CD14-positive monocyte (primary cell): Measurements from ENCODE around the gene COX7A2. TPM values are rescaled to one million over a fixed set of nuclear protein-coding genes. Genes with fewer than 3 reads are reported as not detected.

Experiments
- DNase-seq, 3 donors: peaks; one replicate each; pipeline ENCODE4 v3.0.0-alpha.2; 2011 to 2022
- H2AFZ ChIP-seq: 2 replicates; pipeline ENCODE4 v1.6.0; 2012; ENCODE audit warnings: mild to moderate bottlenecking, low read depth, low read length, inconsistent platforms; ENCODE audit not compliant: insufficient read depth, poor library complexity, severe bottlenecking
- H3K27ac ChIP-seq, 2 donors: 1 replicate in 1 of 2; 2 replicates in 1 of 2; pipeline ENCODE4 v1.5.1; 2012 to 2013; ENCODE audit warnings: low read length in 2 of 2, control low read depth in 1 of 2, inconsistent platforms in 1 of 2, low read depth in 1 of 2, mild to moderate bottlenecking in 1 of 2
- H3K27me3 ChIP-seq, 2 donors: one replicate each; pipeline versions ENCODE4 v1.6.0 to v1.6.1; 2011 to 2013; ENCODE audit warnings: low read length in 2 of 2; ENCODE audit not compliant: control insufficient read depth in 2 of 2, insufficient read depth in 2 of 2
- H3K36me3 ChIP-seq, 2 donors: replicated peaks in 1 of 2; 1 replicate in 1 of 2; 2 replicates in 1 of 2; pipeline versions ENCODE4 v1.5.1 to v1.6.1; 2012 to 2013; ENCODE audit warnings: low read length in 2 of 2, control low read depth in 1 of 2, inconsistent platforms in 1 of 2, mild to moderate bottlenecking in 1 of 2; ENCODE audit not compliant: insufficient read depth in 2 of 2, control insufficient read depth in 1 of 2
- H3K4me1 ChIP-seq, 2 donors: 1 replicate in 1 of 2; 2 replicates in 1 of 2; pipeline versions ENCODE4 v1.5.1 to v1.6.1; 2012 to 2013; ENCODE audit warnings: low read length in 2 of 2, control low read depth in 1 of 2, inconsistent platforms in 1 of 2, mild to moderate bottlenecking in 1 of 2, moderate library complexity in 1 of 2; ENCODE audit not compliant: insufficient read depth in 2 of 2, control insufficient read depth in 1 of 2
- H3K4me2 ChIP-seq: replicated peaks from 2 replicates; pipeline ENCODE3; 2012; ENCODE audit warnings: low read length, moderate library complexity, mild to moderate bottlenecking; ENCODE audit not compliant: poor library complexity, severe bottlenecking; ENCODE audit errors: extremely low read depth
- H3K4me3 ChIP-seq, 3 experiments: fragments of 200-600 bp in 1 of 3; sonication (generic) in 1 of 3; replicated peaks in 1 of 3; 1 replicate in 2 of 3; 2 replicates in 1 of 3; pipeline ENCODE4 v1.5.1; 2011 to 2013; ENCODE audit warnings: low read length in 3 of 3, mild to moderate bottlenecking in 3 of 3, control low read depth in 2 of 3, low read depth in 2 of 3, inconsistent platforms in 1 of 3, moderate library complexity in 1 of 3
- H3K79me2 ChIP-seq: 2 replicates; pipeline ENCODE4 v1.6.0; 2012; ENCODE audit warnings: mild to moderate bottlenecking, control low read depth, inconsistent platforms, low read length, moderate library complexity; ENCODE audit not compliant: insufficient read depth
- H3K9ac ChIP-seq: 2 replicates; pipeline ENCODE4 v1.6.0; 2017; ENCODE audit warnings: low read length, mild to moderate bottlenecking; ENCODE audit not compliant: insufficient read depth, poor library complexity, severe bottlenecking
- H3K9me3 ChIP-seq, 2 donors: replicated peaks in 1 of 2; 1 replicate in 1 of 2; 2 replicates in 1 of 2; pipeline versions ENCODE4 v1.5.1 to v1.6.1; 2012 to 2013; ENCODE audit warnings: low read length in 2 of 2, control low read depth in 1 of 2; ENCODE audit not compliant: control insufficient read depth in 1 of 2, insufficient read depth in 1 of 2
- H4K20me1 ChIP-seq: 2 replicates; pipeline ENCODE4 v1.6.0; 2012; ENCODE audit warnings: mild to moderate bottlenecking, low read length, control low read depth, moderate library complexity; ENCODE audit not compliant: insufficient read depth
- H3K27ac Mint-ChIP-seq, 7 donors: one replicate each; pipeline ENCODE4 v1.8.0; 2020; ENCODE audit warnings: mild to moderate bottlenecking in 7 of 7, mixed read lengths in 7 of 7, moderate library complexity in 6 of 7, inconsistent platforms in 2 of 7
- H3K27me3 Mint-ChIP-seq, 3 donors: one replicate each; pipeline ENCODE4 v1.8.0; 2021 to 2022; ENCODE audit warnings: low read depth in 3 of 3, mild to moderate bottlenecking in 3 of 3, mixed read lengths in 3 of 3, moderate library complexity in 3 of 3, inconsistent platforms in 1 of 3
- H3K36me3 Mint-ChIP-seq, 2 donors: one replicate each; pipeline ENCODE4 v1.8.0; 2020; ENCODE audit warnings: mixed read lengths in 2 of 2, inconsistent platforms in 1 of 2, mild to moderate bottlenecking in 1 of 2
- H3K4me1 Mint-ChIP-seq: one replicate; pipeline ENCODE4 v1.8.0; 2020; ENCODE audit warnings: mild to moderate bottlenecking, mixed read lengths
- H3K4me3 Mint-ChIP-seq, 2 donors: one replicate each; pipeline ENCODE4 v1.8.0; 2020; ENCODE audit warnings: mild to moderate bottlenecking in 2 of 2, mixed read lengths in 2 of 2, moderate library complexity in 1 of 2
- H3K9me3 Mint-ChIP-seq, 7 donors: one replicate each; pipeline ENCODE4 v1.8.0; 2020 to 2022; ENCODE audit warnings: mixed read lengths in 7 of 7, mild to moderate bottlenecking in 6 of 7, moderate library complexity in 6 of 7, inconsistent platforms in 2 of 7
- WGBS: methylation state at CpG from one replicate; pipeline ENCODE4 v1.1.5; 2013; ENCODE audit warnings: missing lambda C conversion rate; ENCODE audit not compliant: insufficient coverage; 5-methylcytosine and 5-hydroxymethylcytosine counted together
- intact Hi-C, 2 donors: fragments of 100-400 bp; cut with micrococcal nuclease; formaldehyde crosslinking; loops; one replicate each; pipeline versions ENCODE4 v1.15.0 to v1.15.1; 2023
- polyA plus RNA-seq, 3 donors: library from polyadenylated mRNA; depleted of rRNA in 1 of 3; unstranded in 2 of 3; stranded (reverse) in 1 of 3; fragments of 300-500 nt in 2 of 3; fragments of >200 nt in 1 of 3; fragmentation: Illumina TruSeq in 2 of 3; gene quantifications; 1 replicate in 2 of 3; 2 replicates in 1 of 3; pipeline ENCODE4 v1.2.3, GENCODE V29; 2012 to 2021
- TF ChIP-seq, protein P1 (sequence below): fragments of 200-600 bp; IDR thresholded peaks from one replicate; pipeline ENCODE4 v1.8.0; 2022; ENCODE audit warnings: antibody characterized with exemption, mild to moderate bottlenecking

COX7A2 gene
- polyA plus RNA-seq, 3 donors: 175 to 846 (median 798) TPM

DNA sequence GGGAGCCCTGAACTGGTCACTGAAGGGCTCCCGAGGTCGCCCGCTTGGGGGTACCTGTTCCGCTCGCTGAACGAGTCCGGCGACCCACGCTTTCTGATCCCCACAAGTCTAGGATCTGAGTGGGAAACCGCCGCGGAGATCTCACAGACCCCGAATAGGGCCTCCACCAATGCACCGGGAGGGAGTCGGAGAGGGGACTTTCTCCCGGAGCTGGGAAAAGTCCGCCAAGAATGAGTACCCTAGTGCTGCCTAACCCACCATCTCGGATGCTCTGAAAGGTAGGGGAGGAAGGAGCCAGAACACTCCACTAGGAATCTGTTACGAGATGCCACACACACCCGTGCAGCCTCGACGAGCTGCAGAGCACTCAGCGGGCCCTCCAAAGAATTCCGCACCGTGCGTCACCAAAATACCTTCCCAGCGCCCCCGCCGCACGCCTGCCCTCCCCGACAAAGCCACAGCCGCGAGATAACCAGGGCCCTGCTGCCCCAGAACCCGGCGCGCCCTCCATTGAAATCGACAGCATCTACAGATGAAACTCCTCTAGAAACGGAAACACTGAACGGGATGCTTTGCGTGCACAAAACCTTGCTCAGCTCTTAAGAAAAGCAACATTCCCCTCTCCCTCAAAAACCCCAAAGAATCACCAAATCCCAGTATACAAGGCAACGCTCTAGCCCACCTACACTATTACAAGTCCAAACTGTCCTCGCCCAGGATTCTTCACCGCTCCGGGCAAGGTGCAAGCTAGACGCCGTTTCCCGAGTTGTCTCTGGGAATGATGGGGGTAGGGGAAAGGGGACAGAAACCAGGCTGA lies 38.4 kb downstream of the COX7A2 start:
- H3K4me1 Mint-ChIP-seq: peaks cover 56% of the 10 kb centered on the region
- Histone ChIP-seq H3K4me2 (peak overlapping the region; percentile 41), H3K27ac (no peak overlapping the region), H3K4me3 (no peak overlapping the region), H3K79me2 (no peaks in the 10 kb centered on the region), H3K9me3 (peaks cover 0 to 44% of the 10 kb centered on the region in 2 donors), H3K4me1 (peaks cover 32 to 44% of the 10 kb centered on the region in 2 donors), H3K36me3 (no peaks in the 10 kb centered on the region), H4K20me1 (no peaks in the 10 kb centered on the region), H3K27me3 (peaks cover 78 to 92% of the 10 kb centered on the region in 2 donors), H3K9ac (no peak overlapping the region), H2AFZ (no peak overlapping the region)
- peaks cover 0 to 27% (median 17%) of the 10 kb centered on the region in 7 donors for H3K9me3 Mint-ChIP-seq
- 2% methylated on average over 38 of the region's 47 CpGs for WGBS
- DNase-seq: no peak
- H3K27ac Mint-ChIP-seq: no peak overlapping the region
- peak overlapping the region in 1 of 2 donors; percentile 87 for H3K4me3 Mint-ChIP-seq
- peaks cover 0 to 18% of the 10 kb centered on the region in 2 donors for H3K36me3 Mint-ChIP-seq
- TF ChIP-seq, protein P1, sequence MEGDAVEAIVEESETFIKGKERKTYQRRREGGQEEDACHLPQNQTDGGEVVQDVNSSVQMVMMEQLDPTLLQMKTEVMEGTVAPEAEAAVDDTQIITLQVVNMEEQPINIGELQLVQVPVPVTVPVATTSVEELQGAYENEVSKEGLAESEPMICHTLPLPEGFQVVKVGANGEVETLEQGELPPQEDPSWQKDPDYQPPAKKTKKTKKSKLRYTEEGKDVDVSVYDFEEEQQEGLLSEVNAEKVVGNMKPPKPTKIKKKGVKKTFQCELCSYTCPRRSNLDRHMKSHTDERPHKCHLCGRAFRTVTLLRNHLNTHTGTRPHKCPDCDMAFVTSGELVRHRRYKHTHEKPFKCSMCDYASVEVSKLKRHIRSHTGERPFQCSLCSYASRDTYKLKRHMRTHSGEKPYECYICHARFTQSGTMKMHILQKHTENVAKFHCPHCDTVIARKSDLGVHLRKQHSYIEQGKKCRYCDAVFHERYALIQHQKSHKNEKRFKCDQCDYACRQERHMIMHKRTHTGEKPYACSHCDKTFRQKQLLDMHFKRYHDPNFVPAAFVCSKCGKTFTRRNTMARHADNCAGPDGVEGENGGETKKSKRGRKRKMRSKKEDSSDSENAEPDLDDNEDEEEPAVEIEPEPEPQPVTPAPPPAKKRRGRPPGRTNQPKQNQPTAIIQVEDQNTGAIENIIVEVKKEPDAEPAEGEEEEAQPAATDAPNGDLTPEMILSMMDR: no peak
- intact Hi-C loops: no loop called here
- H3K27me3 Mint-ChIP-seq: peaks cover 85 to 93% (median 93%) of the 10 kb centered on the region in 3 donors

DNA sequence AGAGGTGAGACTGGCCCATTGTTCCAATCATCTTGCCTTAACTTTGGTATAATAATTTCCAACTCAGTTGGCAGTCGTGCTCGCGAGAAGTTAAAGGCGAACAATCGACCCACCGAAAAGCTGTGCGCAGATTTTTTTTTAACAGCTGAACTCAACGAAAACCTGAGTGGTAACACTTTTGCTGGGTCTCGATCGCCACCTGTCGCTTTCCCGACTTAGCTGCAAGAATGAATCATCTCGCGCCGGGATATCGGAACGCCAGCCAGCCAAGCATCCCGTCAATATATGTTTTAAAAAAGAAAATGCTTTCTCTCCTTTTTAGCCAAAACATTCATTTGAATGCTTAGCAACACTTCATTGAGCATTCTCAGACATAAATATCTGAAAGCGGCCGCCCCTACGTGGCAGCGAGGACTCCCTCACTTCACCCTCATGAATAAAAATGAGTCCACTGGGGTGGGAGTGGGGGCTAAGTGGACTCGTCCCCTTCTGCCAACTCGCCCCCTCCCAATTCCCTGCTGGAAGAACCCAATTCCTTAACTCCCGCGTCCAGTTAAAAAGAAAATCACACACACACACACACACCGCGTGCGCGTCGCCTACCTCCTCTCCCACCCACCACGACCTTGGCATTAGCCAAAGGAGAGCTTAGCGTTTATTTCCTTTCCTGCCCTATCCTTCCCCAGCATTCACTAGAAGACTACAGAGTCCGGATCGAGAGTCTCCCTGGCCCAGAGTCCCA lies 39.2 kb downstream of the COX7A2 start:
- TF ChIP-seq, protein P1: peak; percentile 36
- Histone ChIP-seq H3K36me3 (no peaks in the 10 kb centered on the region), H3K9ac (no peak overlapping the region), H3K79me2 (no peaks in the 10 kb centered on the region), H3K4me2 (no peak overlapping the region), H3K27me3 (peaks cover 79 to 97% of the 10 kb centered on the region in 2 donors), H3K4me3 (no peak overlapping the region), H3K4me1 (peaks cover 32 to 44% of the 10 kb centered on the region in 2 donors), H4K20me1 (no peaks in the 10 kb centered on the region), H3K27ac (no peak overlapping the region), H2AFZ (no peak overlapping the region), H3K9me3 (peaks cover 0 to 44% of the 10 kb centered on the region in 2 donors)
- Mint-ChIP-seq H3K36me3 (peaks cover 0 to 18% of the 10 kb centered on the region in 2 donors), H3K4me3 (peak overlapping the region in 1 of 2 donors; percentile 87), H3K4me1 (peaks cover 56% of the 10 kb centered on the region), H3K27me3 (peaks cover 88 to 93% (median 91%) of the 10 kb centered on the region in 3 donors), H3K9me3 (peaks cover 0 to 27% (median 17%) of the 10 kb centered on the region in 7 donors), H3K27ac (no peak overlapping the region)
- DNase-seq: no peak
- intact Hi-C loops: no loop called here
- WGBS: 3% methylated on average over 28 of the region's 35 CpGs
